ENCODE measurements around the gene ZFYVE21.

The ZFYVE21 gene

DNA sequence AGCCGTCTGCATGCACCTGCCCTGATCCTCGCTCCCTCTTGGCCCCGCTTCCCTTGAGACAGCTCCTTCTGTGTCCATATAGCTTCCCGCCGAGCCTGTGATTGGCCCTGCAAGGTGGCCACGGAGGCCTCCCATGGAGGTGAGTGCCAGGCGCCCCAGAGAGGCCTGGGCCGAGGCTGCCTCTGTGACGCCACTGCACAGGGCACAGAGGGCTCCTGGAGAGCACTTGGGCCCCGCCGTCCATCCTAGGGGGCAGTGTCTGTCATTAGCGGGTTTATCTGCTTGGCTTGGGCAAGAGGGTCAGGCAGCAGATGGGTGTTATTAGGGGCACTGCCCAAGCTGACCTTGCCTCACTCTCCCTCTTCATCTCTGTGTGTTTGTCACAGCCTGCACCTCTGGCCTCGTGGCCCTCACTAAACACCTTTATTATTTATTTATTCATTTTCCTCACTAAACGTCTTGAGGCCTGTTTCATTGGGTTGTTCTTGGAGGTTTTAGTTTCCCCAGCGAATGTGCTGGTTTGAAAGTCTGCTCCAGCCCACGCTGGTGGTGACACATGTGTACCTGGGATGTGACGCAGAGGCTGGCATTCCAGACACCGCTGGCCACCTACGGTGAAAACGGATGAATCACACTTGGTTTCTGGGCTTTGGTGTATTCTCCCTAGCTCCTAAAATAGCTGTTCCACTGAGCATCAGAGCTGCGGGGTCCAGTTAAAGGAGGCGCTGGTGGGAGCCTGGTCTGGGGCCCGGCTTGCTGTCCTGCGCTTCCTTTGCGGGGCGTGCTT, 5.9 kb downstream of the ZFYVE21 start:
- Histone ChIP-seq H3K27me3 (peaks cover under 1% of the 10 kb centered on the region), H3K4me1 (ENCODE audit: control insufficient read depth in 1 of 2, insufficient read depth in 1 of 2, low read depth in 1 of 2, low read length in 1 of 2) (peaks cover 4 to 5% of the 10 kb centered on the region in 2 experiments), H3K36me3 (peaks cover 6% of the 10 kb centered on the region), H3K9me3 (no peaks in the 10 kb centered on the region), H3K4me3 (ENCODE audit: low read depth in 1 of 2, low read length in 1 of 2) (no peak overlapping the region), H3K27ac (no peak overlapping the region)
- TF ChIP-seq, protein P1, sequence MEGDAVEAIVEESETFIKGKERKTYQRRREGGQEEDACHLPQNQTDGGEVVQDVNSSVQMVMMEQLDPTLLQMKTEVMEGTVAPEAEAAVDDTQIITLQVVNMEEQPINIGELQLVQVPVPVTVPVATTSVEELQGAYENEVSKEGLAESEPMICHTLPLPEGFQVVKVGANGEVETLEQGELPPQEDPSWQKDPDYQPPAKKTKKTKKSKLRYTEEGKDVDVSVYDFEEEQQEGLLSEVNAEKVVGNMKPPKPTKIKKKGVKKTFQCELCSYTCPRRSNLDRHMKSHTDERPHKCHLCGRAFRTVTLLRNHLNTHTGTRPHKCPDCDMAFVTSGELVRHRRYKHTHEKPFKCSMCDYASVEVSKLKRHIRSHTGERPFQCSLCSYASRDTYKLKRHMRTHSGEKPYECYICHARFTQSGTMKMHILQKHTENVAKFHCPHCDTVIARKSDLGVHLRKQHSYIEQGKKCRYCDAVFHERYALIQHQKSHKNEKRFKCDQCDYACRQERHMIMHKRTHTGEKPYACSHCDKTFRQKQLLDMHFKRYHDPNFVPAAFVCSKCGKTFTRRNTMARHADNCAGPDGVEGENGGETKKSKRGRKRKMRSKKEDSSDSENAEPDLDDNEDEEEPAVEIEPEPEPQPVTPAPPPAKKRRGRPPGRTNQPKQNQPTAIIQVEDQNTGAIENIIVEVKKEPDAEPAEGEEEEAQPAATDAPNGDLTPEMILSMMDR (IDR thresholded peaks at IDR 0.05), result no peak

DNA sequence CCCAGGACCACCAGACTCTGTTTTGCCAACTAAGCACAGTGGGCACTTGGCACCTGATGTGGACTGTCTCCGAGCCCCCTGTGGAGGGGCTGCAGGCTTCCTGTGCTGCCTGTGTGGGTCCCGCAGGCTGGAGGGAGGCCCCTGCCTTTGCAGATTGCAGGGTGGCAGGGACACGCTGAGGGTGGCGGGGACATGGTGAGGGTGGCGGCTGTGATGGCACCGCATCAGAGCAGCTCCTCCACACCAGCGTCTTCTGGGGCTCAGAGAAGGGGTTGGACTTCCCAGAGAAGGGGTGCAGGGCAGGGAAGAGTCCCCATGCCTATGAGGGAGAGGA, 8.1 kb downstream of the ZFYVE21 start:
- Histone ChIP-seq H3K27ac (no peak overlapping the region), H3K4me3 (ENCODE audit: low read depth in 1 of 2, low read length in 1 of 2) (no peak overlapping the region), H3K9me3 (no peaks in the 10 kb centered on the region), H3K36me3 (peaks cover 21% of the 10 kb centered on the region), H3K4me1 (ENCODE audit: control insufficient read depth in 1 of 2, insufficient read depth in 1 of 2, low read depth in 1 of 2, low read length in 1 of 2) (no peaks in the 10 kb centered on the region), H3K27me3 (no peaks in the 10 kb centered on the region)
- TF ChIP-seq, protein P1 (IDR thresholded peaks at IDR 0.05), result no peak

DNA sequence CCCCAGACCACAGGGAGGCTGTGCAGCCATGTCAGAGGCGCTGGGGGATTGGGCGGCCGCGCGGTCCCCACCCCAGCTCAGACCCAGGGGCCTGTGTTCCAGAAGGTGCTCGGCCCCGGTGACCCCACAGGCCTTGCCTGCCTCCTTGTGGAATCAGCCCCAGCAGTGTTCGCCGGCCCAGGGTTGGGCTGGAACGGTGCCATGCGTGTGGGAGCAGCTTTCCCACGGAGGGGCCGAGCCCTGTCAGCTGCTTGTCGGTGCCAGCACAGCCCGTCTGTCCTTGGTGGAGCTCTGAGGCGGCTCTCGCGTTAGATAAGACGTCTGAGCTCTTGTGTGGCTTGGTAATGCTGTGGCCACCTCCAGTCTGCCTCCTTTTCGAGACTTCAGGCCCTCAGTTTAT, 8.5 kb downstream of the ZFYVE21 start:
- Histone ChIP-seq H3K4me1 (ENCODE audit: control insufficient read depth in 1 of 2, insufficient read depth in 1 of 2, low read depth in 1 of 2, low read length in 1 of 2) (no peaks in the 10 kb centered on the region), H3K27ac (no peak overlapping the region), H3K4me3 (ENCODE audit: low read depth in 1 of 2, low read length in 1 of 2) (no peak overlapping the region), H3K36me3 (peaks cover 25% of the 10 kb centered on the region), H3K27me3 (no peaks in the 10 kb centered on the region), H3K9me3 (no peaks in the 10 kb centered on the region)
- TF ChIP-seq, protein P1 (IDR thresholded peaks at IDR 0.05), result no peak

DNA sequence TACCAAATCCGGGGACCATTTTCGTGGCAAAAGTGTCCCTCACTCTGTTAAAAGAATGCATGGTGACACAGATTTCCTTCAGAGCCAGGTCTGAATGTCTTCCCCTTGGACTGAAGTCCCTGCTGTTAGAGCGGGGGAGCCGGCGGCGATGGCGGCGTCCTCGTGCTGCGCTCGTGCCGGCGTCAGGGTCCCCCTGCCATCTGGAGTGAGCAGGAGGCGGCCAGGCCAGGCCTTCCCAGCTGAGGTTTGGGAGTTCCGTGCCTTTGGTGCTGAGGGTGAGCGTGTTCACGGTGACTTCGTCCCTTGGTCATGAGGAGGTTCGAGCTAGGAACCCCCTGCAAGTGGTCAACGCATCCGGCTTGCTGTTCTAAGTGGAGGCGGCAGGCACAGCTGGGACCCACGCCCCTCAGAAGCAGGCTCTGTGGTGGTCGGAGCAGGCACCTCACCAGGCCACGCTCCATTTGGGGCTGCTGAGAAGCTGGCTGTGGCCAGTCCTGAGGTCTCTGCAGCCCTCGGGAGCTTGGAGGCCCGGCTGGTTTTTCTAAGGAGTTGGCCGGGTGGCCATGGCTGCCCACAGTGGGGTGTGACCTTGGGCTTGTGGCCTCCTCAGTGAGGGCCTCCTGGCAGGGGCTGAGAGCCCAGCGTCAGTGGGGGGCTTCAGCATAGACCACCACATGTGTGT, 9.5 kb downstream of the ZFYVE21 start:
- no peak overlapping the region for H3K27ac ChIP-seq
- H3K4me1 ChIP-seq (ENCODE audit: control insufficient read depth in 1 of 2, insufficient read depth in 1 of 2, low read depth in 1 of 2, low read length in 1 of 2), result no peaks in the 10 kb centered on the region
- no peaks in the 10 kb centered on the region for H3K27me3 ChIP-seq
- H3K4me3 ChIP-seq (ENCODE audit: low read depth in 1 of 2, low read length in 1 of 2), result no peak overlapping the region
- H3K9me3 ChIP-seq, result no peaks in the 10 kb centered on the region
- TF ChIP-seq, protein P1 (IDR thresholded peaks at IDR 0.05), result no peak
- peaks cover 35% of the 10 kb centered on the region for H3K36me3 ChIP-seq

- no peaks in the 10 kb centered on the region for H3K4me1 ChIP-seq (ENCODE audit: control insufficient read depth in 1 of 2, insufficient read depth in 1 of 2, low read depth in 1 of 2, low read length in 1 of 2)
- TF ChIP-seq, protein P1 (IDR thresholded peaks at IDR 0.05), result no peak
- no peak overlapping the region for H3K27ac ChIP-seq
- peaks cover 42% of the 10 kb centered on the region for H3K36me3 ChIP-seq
- H3K4me3 ChIP-seq (ENCODE audit: low read depth in 1 of 2, low read length in 1 of 2), result no peak overlapping the region
- H3K9me3 ChIP-seq, result no peaks in the 10 kb centered on the region
- H3K27me3 ChIP-seq, result no peaks in the 10 kb centered on the region
Observed at GRCh38 chr14:103725739-103726395, 10.3 kb downstream of the ZFYVE21 start.
